Activated T-cell treated with anti-CD3 and anti-CD28 coated beads, Interleukin-2, amount 50 U/mL, for 24 hours (primary cell): ENCODE results near the gene SCAP.

ENCODE experiments used
- DNase-seq: peaks from one replicate; pipeline ENCODE4 v3.0.0-alpha.2; 2020
- H3K27ac Mint-ChIP-seq: 2 replicates; pipeline ENCODE4 v1.8.0; 2020; ENCODE audit warnings: mild to moderate bottlenecking, mixed read lengths
- H3K27me3 Mint-ChIP-seq: 2 replicates; pipeline ENCODE4 v1.8.0; 2020; ENCODE audit warnings: mixed read lengths
- H3K36me3 Mint-ChIP-seq: 2 replicates; pipeline ENCODE4 v1.8.0; 2020; ENCODE audit warnings: low read depth, mixed read lengths
- H3K4me1 Mint-ChIP-seq: 2 replicates; pipeline ENCODE4 v1.8.0; 2020; ENCODE audit warnings: low read depth, mixed read lengths
- H3K4me3 Mint-ChIP-seq: 2 replicates; pipeline ENCODE4 v1.8.0; 2020; ENCODE audit warnings: mild to moderate bottlenecking, moderate library complexity, mixed read lengths
- H3K9me3 Mint-ChIP-seq: 2 replicates; pipeline ENCODE4 v1.8.0; 2020; ENCODE audit warnings: mixed read lengths

SCAP gene

DNA sequence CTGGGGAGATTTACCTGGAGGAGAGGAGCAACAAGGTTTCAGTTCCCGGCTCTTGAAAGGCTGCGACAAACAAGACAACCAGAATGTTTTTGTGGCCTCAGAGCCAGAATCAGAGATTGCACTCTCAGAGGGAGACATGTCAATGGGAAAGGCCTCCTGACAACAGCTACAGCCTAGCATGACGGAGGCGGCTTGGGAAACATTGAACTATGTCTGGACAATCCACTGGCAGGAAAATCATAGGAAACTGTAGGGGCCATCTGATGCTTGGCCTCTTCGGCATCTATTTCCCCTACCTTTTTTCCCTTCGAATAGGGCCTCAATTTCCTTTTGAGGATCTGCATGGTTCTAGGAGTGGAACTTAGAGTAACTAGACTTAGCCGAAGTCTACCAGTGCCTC, 108.1 kb downstream of the SCAP start:
- DNase-seq, result no peak
- peaks cover 2% of the 10 kb centered on the region for H3K36me3 Mint-ChIP-seq
- no peaks in the 10 kb centered on the region for H3K9me3 Mint-ChIP-seq
- H3K27ac Mint-ChIP-seq, result no peak overlapping the region
- peaks cover 6% of the 10 kb centered on the region for H3K4me1 Mint-ChIP-seq
- H3K27me3 Mint-ChIP-seq, result no peaks in the 10 kb centered on the region
- H3K4me3 Mint-ChIP-seq, result no peak overlapping the region

DNA sequence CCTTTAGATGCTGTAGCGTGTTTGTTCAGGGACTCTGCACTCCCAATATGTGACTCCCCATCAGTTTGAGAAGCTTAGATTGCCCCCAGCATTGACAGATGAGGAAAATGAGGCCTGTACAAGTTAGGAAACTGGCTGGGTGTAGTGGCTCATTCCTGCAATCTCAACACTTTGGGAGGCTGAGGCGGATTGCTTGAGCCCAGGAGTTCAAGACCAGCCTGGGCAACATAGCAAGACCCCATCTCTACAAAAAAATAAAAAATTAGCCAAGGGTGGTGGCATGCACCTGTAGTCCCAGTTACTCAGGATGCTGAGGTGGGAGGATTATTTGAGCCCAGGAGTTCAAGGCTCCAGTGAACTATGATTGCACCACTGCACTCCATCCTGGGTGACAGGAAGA, 108.9 kb downstream of the SCAP start:
- H3K27ac Mint-ChIP-seq, result no peak overlapping the region
- H3K4me1 Mint-ChIP-seq, result peaks cover 11% of the 10 kb centered on the region

DNA sequence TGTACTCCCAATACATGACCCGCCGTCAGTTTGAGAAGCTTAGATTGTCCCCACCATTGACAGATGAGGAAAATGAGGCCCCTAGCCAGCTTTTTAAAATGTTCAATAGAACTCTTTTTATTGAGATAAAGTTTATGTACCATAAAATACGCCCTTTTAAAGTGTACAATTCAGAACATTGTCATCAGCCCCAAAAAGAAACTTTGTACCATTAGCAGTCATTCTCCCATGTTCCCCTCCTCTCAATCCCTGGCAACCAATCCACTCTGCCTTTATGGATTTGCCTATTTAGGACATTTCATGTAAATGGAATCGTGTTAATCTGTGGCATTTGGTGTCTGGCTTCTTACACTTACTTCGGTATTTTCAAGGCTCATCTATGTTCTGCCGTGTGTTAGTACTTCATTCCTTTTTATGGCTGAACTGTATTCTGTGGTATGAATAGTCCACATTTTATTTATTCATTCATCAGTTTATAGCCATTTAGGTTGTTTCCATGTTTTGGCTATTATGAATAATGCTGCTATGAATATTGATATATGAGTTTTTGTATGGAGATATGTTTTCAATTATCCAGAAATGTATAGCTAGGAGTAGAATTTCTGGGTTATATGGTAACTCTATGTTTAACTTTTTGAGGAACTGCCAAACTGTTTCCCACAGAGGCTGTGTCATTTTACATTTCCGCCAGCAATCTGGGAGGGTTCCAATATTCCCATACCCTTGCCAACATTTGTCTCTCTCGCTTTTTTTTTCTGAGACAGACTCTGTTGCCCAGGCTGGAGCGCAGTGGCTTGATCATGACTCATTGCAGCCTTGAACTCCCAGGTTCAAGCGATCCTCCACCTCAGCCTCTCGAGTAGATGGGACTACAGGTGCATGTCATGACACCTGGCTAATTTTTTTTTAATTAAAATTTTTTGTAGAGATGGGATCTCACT, 110.3 kb downstream of the SCAP start:
- Mint-ChIP-seq H3K27me3 (no peaks in the 10 kb centered on the region), H3K9me3 (peaks cover under 1% of the 10 kb centered on the region), H3K36me3 (peaks cover 4% of the 10 kb centered on the region), H3K27ac (no peak overlapping the region), H3K4me1 (peaks cover 12% of the 10 kb centered on the region), H3K4me3 (no peak overlapping the region)
- no peak for DNase-seq

More for the DNA sequence above, 108.9 kb downstream of the SCAP start:
- no peak for DNase-seq
- no peaks in the 10 kb centered on the region for H3K27me3 Mint-ChIP-seq
- H3K9me3 Mint-ChIP-seq, result no peaks in the 10 kb centered on the region
- H3K4me3 Mint-ChIP-seq, result no peak overlapping the region
- H3K36me3 Mint-ChIP-seq, result peaks cover 4% of the 10 kb centered on the region
